Stimulated activated CD8-positive, alpha-beta memory T cell treated with anti-CD3 and anti-CD28 coated beads, Interleukin-7, amount 100 ng/mL, for 4 hours (primary cell): ENCODE data around the gene FIGNL2.

Source experiments
- DNase-seq, 2 donors: peaks; one replicate each; pipeline ENCODE4 v3.0.0-alpha.2; 2020; ENCODE audit warnings: low read depth in 2 of 2

The FIGNL2 gene

DNA sequence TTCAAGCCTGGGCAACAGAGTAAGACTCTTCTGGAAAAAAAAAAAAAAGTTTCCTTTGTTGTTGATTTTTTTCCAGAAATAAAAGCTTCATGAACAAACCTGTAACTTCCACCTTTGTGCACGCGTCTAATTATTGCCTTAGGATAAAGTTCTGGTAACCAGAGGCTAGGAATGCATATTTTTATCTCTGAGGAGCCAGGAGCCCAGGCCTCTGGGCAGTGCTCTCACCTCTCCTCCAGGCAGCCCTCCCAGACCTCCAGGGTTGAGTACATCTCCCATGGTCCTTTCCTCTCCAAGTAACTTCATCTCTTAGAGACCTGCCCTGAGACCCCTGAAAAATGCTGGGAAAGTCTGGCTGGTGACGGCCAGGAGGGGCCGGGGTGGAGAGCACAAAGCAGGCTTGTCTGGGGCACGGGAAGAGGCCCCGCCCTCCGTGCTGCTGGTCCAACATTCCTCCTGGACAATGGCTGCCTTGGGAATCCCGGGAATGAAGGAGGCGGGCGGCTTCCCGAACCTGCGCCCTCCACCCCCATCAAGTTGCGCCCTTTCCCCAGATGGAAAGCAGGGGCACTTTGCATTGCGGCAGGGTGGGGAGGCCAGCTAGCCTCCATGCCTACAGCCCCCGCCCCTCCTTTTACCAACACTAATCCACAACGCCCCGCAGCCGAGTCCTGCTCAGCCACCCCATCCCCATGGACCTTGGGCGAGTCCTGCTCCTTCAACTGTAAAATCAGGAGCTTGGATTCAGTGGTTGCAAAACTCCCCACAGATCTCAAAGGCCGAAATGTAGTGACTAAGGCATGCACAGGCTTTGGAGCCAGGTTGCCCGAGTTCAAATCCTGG, 7.3 kb upstream of the FIGNL2 start:
- no peak for DNase-seq

DNA sequence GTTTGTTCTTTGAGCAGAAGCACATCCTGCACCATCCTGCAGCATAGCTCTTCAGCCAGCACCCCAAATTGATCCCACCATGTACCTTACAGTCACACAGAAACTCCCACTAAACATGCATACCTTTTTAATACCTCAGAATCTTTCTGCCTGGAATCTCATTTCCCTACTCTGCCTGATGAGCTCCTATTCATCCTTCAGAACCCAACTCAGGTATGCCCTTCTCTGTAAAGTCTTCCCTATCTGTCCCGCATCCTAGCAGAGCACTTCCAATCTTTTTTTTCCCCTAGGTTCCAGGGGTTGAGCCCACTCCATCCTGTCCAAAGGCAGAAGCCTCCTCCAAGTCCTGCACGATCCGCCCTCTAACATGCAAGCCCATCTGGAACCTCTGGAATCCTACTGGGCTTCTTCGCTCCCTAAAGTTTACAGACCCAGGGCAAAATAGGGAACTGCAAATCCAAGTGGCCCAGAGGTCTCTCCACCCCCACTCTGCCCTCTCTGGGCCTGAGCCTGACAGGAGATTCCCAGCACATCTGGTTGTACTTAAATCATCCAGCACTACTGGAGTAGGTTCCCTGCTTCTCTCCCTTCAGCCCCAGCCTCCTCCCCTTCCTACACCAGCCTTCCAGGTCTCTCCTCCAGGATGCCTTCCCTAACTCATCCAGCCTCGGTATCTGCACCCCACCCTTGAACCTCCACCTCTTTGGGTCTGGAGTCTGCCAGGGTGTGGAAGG, 4.1 kb upstream of the FIGNL2 start:
- DNase-seq = no peak

DNA sequence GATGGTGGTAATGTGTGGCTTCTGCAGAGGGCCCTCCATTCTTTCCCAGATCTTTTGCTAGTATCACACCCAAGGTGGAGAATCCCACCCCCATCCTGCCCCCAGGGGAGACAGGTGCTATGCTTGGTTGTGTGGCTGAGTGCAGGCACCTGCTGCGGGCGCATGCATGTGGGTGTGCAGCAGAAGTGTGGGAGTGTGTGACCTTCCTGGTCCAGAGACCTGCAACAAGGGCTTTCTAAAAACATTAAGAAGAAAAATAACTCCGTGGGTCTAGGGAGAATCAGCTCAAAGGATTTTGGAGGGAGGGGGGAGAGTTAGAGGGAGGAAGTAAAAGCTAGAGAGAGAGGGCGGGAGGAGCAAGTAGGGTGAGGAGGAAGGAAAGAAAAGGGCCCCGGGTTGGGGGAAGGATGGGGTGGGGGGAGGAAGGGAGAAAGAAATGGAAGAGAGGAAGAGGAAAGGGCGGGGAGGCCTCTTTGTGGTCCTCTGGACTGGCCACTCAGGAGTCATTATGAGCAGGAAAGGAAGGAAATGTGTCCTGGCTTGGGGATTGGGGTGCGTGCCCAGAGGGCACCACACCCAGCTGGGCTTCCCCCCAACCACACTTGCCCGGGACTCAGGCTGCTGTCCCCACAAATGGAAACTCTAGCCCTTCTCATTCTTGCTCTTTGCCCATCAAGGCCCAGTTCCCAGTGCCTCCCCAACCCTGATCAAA, 3.1 kb upstream of the FIGNL2 start:
- no peak for DNase-seq

DNA sequence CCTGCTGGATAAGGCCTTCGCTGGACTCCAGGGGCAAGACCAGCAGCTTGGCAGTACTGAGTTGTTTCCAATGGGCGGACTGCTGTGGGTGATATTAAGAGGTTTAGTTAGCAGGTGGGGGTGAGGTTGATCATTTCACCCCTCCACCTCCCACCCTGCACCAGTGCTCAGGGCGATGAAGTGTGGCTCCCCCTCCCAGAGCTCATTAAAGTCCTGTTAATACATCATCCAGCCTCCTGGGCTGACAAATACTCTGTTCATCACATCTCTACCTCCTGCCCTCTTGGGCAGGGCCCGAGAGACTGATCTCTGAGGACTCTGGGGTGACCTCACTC, 2.4 kb upstream of the FIGNL2 start:
- DNase-seq = no peak

DNA sequence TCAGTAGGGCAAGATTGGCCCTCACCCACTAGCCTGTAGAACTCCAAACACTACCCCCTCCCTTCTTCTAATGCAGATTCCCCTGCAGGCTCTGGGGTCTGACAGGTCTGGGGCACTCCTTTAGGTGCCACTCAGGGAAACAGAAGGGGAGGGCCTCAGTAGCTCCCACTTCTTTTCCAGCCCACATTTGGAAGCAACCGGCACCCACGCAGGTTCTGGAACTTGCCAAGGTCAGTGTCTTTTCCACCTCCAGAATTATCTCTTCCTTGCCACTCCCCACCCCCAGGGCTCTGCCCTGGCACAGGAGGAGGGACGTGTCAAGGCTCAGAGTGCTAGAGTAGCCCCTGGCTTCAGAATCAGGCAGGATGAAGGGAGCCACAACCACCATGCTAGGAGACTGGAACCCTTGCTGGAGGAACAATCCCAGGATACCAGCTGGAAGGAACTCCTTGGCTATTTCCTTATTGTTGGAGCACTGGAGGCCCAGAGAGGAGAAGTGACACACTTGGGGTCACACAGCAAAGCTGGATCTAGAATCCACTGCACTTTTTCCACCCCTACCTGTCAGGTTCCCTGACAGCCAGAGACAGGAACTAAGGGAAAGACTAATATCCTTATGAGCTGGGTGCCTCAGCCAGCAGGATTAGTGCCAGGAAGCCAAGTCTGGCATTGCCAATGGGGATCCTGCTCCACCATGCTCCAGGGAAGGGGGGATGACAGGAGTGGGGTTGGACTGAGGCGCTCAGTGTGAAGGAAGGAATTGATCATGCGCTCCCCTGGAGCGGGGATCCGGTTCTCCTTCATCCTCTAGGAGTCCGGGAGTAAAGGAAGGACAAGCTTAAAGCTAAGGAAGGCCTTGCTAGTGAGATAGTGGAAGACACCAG, 1.8 kb upstream of the FIGNL2 start:
- DNase-seq = no peak

DNA sequence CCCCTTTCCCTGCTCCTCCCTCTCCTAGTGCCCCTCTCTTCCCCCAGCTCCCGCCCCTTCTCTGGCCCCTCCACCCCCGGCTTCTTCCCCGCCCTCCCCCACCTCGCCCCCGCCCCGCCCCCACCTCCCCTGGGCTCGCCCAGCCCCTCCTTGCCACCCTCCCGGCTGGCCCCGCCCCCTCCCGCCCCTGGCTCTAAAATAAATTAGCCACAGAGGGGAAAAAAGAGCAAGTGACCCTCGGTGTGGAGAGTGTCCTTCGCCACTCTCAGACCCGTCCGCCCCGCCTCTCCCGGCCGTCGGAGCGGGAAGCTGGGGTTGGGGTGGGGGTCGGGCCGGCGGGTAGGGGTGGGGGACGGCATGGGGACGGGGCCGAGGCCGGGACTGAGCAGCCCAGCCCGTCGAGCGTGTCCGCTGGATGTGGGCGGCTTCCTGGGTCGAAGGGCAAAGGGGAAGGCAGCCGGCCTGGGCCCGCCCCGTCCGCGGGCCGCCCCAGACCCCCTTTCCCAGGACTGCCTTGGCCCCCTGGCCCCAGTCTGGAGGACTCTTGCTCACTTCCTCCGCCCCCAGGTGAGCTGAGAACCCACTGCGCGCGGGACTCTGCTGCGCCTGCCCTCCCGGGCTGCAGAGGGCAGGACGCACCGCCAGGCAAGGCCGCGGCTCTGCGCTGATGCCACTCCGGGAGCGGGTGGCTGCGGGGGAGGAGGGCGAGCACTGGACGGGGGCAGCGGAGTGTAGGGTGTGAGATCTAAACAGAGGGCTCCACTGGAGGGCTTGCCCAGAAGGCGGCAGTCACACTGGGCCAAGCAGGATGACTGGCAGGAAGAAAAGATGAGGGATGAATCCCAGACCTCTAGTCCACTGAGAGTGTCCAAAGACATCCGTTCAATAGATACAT, 570 bp upstream of the FIGNL2 start:
- DNase-seq = no peak

DNA sequence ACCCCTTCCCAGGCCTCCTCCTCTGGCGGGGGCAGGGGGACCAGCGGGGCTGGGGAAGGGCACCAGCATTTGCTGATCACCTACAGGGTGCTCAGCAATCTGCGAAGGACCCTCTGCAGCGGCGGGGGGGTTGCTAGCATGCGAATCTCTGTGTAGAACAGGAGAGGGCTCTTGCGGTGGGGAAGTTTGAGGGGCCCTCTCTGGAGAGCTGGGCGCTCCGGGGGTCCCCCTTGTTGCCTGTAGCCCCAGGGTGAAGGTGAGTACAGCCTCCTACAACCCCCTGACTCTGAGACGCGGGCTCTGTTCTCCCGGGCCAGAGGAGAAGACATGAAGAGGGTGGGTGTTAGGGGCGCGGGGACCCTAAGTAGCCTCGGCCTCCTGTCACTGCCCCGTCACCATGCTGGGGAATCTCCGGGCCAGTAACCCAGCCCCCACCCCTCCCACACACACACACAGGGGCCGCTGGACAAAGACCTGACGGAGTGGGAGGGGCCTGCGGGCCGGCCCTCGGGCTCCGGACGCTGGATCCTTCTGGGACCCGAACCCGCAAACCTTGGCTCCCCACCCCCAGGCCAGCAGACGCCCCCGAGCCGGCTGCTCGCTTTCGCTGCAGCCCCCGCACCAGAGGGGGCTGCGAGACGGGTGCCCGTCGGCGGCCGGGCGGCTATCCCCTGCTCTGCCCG, 734 bp downstream of the FIGNL2 start:
- DNase-seq = no peak

DNA sequence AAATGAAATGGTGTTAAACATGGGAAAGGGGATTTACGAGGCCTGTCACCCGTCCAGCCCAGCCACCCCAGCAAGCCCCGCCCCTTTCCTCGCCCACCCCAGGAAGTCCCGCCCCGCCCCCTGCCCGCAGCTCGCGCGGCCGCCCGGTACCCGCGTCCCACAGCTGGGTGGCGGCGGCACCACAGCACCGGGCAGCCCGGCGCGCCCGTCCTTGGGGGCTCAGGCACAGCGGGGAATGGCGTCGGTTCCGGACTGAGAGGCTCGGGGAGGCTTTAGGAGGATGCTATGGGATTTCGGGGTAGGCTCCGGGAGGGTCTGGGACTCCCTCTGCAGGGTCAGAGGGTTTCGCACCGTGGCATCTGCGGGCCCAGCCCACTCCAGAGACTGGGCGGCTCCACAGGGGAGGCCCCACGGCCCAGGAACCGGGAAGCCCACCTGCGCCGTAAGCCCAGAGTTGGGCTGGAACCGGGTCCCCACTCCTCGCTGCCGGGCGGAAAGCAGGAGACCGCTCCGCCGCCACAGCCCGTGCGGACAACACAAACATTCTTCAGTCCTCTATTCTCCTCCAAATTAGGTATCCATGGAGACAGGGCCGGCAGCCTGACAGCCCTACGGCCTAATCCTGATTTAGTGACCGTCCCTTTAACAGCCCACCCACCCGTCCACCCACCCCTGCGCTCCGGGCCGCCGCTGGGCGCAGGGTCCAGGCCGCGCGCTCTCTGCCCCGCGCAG, 1.4 kb downstream of the FIGNL2 start:
- DNase-seq = peak in 1 of 2 donors; percentile 41

DNA sequence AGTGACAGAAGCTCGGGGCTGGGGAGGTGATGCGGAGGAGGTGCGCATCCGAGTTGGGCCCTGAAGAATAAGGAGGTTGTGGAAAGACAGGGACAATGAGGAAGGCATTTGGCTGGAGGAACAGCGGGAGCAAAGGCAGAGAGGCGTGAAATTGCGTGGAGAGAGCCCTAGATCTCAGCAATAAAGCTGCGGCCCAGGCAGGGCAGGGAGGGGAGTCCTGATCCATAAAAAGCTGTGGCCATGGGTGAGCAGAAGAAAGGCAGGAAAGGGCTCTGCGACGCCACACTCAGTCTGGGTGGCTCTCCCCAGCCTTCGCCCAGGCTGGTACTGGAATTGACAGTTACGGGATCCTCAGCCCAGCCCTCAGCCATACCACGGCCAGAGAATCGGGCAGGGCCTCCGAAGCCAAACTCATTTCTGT, 2.2 kb downstream of the FIGNL2 start:
- no peak for DNase-seq

DNA sequence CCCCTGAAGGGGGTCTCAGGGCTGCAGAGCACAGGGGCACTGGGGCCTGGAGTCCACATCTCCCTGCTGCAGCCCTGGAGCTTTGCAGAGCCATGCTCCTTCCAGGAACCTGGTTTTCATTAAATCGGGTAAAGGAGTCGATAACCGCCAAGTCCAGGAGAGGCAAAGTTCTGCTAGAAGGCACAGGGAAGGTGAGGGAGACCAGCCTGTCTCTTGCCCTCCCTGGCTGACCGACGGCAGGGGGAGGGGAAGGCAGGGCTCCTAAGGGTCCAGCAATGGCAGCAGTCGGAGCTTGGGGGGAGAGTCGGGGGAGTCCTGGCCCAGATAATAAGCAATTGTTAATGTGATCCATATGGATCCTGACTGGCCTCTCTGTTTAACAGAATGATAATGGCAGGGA, 3.0 kb downstream of the FIGNL2 start:
- DNase-seq = no peak

DNA sequence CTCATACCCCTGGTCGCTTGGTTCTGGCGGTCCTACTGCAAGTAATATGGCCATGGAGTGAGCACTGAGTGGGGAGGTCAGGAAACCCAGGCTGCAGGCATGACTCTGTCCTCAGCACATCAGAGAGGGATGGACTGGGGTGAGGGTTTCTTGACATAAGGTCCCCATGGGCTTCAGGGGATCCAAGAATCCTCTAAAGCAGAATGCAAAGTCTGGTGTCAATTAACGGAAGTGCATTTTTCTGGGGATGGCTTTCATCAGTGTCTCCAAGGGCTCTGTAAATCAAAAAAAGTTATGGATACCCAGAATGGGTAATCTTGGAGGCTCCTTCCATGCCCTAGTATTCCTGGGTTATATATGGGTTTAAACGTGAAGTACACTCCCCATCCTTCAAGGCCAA, 3.7 kb downstream of the FIGNL2 start:
- DNase-seq = no peak

DNA sequence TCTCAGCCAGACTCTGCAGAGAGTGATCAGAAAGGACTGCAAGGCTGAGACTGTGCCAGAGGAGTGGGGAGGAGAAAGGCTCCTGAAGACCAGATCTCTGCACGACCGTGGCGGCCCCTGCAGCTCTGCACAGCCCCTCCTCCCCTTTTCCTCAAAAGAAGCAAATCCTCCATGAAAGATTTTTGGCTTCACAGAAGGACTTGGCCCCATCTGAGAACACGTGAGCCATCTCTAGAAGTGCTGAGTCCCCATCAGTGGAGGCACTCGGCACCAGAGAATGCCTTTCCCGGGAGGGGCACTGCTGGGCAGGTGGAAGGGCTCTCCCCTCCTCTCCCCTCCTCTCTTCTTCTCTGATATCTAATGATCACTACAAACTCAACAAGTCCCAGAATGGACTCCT, 6.8 kb downstream of the FIGNL2 start:
- DNase-seq = no peak

DNA sequence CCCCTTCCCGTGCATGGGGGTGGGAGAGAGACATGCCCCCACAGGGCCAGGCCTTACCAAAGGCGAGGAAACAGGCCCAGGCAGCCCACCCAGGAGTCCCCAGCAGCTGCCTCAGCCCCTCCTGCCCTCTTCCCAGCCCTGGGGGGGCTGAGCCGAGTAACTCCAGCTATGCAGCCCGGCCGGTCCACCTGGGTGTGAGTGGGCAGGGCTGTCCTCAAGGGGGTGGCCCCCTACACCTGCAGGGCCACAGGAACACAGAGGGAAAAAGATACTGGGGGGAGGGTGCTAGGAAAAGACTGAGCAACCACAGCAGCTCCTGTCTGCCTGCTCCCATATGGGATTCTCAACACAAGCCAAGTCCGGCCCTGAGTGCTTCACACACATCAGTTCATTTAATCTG, 7.6 kb downstream of the FIGNL2 start:
- no peak for DNase-seq

DNA sequence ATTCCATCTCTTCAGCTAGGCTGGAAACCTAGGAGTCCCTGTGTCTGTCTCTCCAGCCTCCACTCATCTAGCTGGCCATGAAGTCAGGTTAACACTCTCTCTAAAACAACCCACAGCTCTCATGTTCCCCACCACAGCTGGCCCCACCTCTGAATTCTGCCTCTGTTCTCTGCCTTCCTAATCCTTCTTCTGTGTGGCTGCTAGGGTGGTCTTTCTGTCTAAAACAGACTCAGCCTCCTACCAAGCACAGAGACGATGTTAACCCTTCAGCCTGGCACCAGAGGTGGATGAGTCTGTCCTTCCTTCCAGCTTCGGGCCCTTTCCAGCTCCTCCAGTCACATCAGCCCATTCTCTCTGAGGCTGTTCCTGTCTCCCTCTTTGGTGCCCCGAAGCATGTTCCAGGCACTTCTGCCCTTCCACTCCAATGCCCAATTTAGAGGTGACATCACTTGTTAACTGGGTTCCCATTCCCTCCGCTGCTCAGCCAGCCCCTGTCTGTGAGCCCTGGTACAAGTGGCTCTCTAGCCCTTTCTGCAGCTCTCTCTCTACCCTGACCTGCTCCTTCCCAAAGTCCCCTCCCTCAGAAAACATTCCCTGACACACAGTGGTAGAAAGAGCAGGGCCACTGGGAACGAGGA, 9.1 kb downstream of the FIGNL2 start:
- DNase-seq = no peak

DNA sequence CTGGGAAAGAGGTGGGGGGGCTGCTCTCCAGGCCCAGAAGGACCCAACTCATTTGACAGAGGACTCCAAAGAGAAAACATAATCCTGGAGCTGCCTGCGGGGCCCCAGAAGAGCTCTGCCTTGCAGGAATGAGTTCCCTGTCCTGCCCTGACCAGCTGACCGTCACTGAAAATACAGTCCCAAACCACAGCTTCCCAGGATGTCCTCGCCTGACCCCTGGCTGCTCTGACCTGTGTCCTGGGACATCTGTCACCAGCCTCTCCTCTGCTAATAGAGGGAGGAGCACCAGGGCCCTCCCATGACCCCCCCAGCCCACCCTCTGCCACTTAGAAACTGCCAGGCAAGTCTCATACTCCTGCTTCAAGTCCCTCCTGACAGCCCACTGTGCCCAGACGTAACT, 9.8 kb downstream of the FIGNL2 start:
- no peak for DNase-seq

DNA sequence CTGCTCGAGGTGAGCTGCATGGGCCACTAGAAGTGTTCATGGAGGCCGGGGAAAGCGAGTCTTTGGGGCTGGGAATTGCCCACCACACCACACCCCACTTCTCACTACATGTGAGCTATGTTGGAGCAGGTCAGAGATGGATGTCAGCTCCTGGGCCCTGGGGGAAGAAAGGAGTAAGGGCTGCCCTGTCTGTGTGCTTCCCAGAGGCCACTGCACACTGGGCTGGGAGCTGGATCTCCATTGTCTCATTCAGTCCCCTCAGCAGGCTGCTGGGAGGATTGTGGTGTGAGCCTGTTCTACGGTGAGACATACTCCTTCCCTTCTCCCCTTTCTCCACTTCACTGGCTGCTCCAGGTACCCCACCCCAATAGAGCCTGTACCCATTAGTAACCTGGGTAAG, 10.5 kb downstream of the FIGNL2 start:
- no peak for DNase-seq

DNA sequence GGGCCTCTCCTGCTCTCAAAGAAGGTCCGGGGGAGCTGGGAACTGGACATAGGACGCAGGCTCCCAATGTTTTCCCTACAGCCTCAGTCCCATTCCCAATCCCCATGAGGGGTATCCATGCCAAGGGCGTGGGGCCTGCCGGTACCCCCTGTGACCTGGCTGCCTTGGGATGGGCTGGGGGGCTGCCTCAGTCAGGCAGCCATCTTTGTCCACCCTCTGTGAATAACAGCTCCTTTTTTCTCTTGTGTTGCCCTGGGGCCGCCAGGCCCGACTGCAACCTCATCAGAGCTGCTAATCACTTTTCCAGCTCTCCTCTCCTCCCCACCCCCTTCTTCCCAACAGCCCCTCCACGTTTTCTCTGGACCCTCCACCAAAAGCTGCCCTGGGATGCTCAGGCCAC, 11.2 kb downstream of the FIGNL2 start:
- no peak for DNase-seq

DNA sequence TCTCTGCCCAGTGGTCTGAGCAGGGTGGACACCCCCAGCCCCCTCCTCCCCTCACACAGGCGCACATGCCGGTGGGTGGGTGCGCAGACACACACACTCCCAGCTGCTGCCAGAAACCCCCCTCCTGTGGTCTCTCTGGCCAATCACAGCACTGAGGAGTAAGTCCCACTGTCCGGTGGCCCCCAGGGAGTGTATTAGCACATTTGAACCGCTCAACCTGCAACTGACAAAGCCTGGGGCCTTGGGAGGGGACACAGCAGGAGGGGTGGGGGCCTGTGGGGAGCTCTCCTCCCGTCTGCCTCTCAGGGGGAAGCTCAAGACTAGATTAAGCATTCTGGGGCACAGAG, 11.7 kb downstream of the FIGNL2 start:
- no peak for DNase-seq
